ENCODE measurements around the gene SLC28A3. TPM values are rescaled to one million over a fixed set of nuclear protein-coding genes. Genes with fewer than 3 reads are reported as not detected.

SLC28A3 gene
- total RNA-seq, 2 experiments from 2014 or later: not detected

GRCh38 chr9:84379740-84380139 is 39.2 kb upstream of the SLC28A3 start:
- no peaks in the 10 kb centered on the region for H3K36me3 ChIP-seq (ENCODE audit: insufficient read depth, low read length)
- ChIA-PET POLR2A (interaction anchor here (0.8 kb wide), 1 partner anchor 617 kb away, joined by 6 read pairs; no protein-coding TSS in a partner anchor), CTCF (ENCODE audit: unreplicated experiment) (no interaction called here)
- no peaks in the 10 kb centered on the region for H4K20me1 ChIP-seq (ENCODE audit: insufficient read depth, low read length)
- no peak for TF ChIP-seq EZH2phosphoT487 (IDR thresholded peaks at IDR 0.05; ENCODE audit: borderline replicate concordance, low read depth, low read length)
- TF ChIP-seq, protein P1, sequence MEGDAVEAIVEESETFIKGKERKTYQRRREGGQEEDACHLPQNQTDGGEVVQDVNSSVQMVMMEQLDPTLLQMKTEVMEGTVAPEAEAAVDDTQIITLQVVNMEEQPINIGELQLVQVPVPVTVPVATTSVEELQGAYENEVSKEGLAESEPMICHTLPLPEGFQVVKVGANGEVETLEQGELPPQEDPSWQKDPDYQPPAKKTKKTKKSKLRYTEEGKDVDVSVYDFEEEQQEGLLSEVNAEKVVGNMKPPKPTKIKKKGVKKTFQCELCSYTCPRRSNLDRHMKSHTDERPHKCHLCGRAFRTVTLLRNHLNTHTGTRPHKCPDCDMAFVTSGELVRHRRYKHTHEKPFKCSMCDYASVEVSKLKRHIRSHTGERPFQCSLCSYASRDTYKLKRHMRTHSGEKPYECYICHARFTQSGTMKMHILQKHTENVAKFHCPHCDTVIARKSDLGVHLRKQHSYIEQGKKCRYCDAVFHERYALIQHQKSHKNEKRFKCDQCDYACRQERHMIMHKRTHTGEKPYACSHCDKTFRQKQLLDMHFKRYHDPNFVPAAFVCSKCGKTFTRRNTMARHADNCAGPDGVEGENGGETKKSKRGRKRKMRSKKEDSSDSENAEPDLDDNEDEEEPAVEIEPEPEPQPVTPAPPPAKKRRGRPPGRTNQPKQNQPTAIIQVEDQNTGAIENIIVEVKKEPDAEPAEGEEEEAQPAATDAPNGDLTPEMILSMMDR (conservative IDR thresholded peaks at IDR 0.05; ENCODE audit: low read length): no peak
- intact Hi-C loops (cut with micrococcal nuclease; ENCODE audit: unreplicated experiment): no loop called here
- H3K4me3 ChIP-seq (ENCODE audit: low read depth, low read length, poor library complexity, severe bottlenecking): no peak overlapping the region
- H3K9me3 ChIP-seq (ENCODE audit: low read length): no peaks in the 10 kb centered on the region
- no peak overlapping the region for H3K27ac ChIP-seq (ENCODE audit: low read depth, low read length, poor library complexity, severe bottlenecking)
- no peak for DNase-seq (ENCODE audit: low spot score)
- no peak overlapping the region for H2AFZ ChIP-seq (ENCODE audit: low read length)
- no peaks in the 10 kb centered on the region for H3K4me1 ChIP-seq (ENCODE audit: insufficient read depth, low read length, poor library complexity, severe bottlenecking)
- no peak overlapping the region for H3K4me2 ChIP-seq (ENCODE audit: low read length)
- BruUV-seq (replicated peaks): no TSS peak
- H3K9me2 ChIP-seq (ENCODE audit: insufficient read depth, low read length): no peaks in the 10 kb centered on the region
- no peaks in the 10 kb centered on the region for H3K79me2 ChIP-seq (ENCODE audit: insufficient read depth, low read depth, low read length)

- intact Hi-C loops (cut with micrococcal nuclease; ENCODE audit: unreplicated experiment): no loop called here
- ChIA-PET POLR2A (interaction anchor here (0.6 kb wide), 1 partner anchor 206 kb away, joined by 3 read pairs; no protein-coding TSS in a partner anchor), CTCF (ENCODE audit: unreplicated experiment) (no interaction called here)
- TF ChIP-seq, protein P1 (conservative IDR thresholded peaks at IDR 0.05; ENCODE audit: low read length): no peak
- TF ChIP-seq EZH2phosphoT487 (IDR thresholded peaks at IDR 0.05; ENCODE audit: borderline replicate concordance, low read depth, low read length): no peak
- Histone ChIP-seq H3K27ac (ENCODE audit: low read depth, low read length, poor library complexity, severe bottlenecking) (no peak overlapping the region), H3K4me3 (ENCODE audit: low read depth, low read length, poor library complexity, severe bottlenecking) (no peak overlapping the region), H2AFZ (ENCODE audit: low read length) (no peak overlapping the region), H3K4me1 (ENCODE audit: insufficient read depth, low read length, poor library complexity, severe bottlenecking) (no peaks in the 10 kb centered on the region), H3K9me2 (ENCODE audit: insufficient read depth, low read length) (no peaks in the 10 kb centered on the region), H3K4me2 (ENCODE audit: low read length) (no peak overlapping the region), H4K20me1 (ENCODE audit: insufficient read depth, low read length) (no peaks in the 10 kb centered on the region), H3K79me2 (ENCODE audit: insufficient read depth, low read depth, low read length) (no peaks in the 10 kb centered on the region), H3K36me3 (ENCODE audit: insufficient read depth, low read length) (no peaks in the 10 kb centered on the region), H3K9me3 (ENCODE audit: low read length) (no peaks in the 10 kb centered on the region)
- BruUV-seq (replicated peaks): no TSS peak
- DNase-seq (ENCODE audit: low spot score): no peak
These were observed 35.4 kb upstream of the SLC28A3 start for GRCh38 chr9:84375954-84376353.

GRCh38 chr9:84374516-84374915 is 34.0 kb upstream of the SLC28A3 start:
- ChIA-PET POLR2A (interaction anchor here (0.6 kb wide), 1 partner anchor 953 kb away, joined by 6 read pairs; no protein-coding TSS in a partner anchor), CTCF (ENCODE audit: unreplicated experiment) (no interaction called here)
- Histone ChIP-seq H3K27ac (ENCODE audit: low read depth, low read length, poor library complexity, severe bottlenecking) (no peak overlapping the region), H3K4me1 (ENCODE audit: insufficient read depth, low read length, poor library complexity, severe bottlenecking) (no peaks in the 10 kb centered on the region), H4K20me1 (ENCODE audit: insufficient read depth, low read length) (no peaks in the 10 kb centered on the region), H3K36me3 (ENCODE audit: insufficient read depth, low read length) (no peaks in the 10 kb centered on the region), H3K9me3 (ENCODE audit: low read length) (no peaks in the 10 kb centered on the region), H2AFZ (ENCODE audit: low read length) (no peak overlapping the region), H3K4me3 (ENCODE audit: low read depth, low read length, poor library complexity, severe bottlenecking) (no peak overlapping the region), H3K79me2 (ENCODE audit: insufficient read depth, low read depth, low read length) (no peaks in the 10 kb centered on the region), H3K4me2 (ENCODE audit: low read length) (no peak overlapping the region), H3K9me2 (ENCODE audit: insufficient read depth, low read length) (no peaks in the 10 kb centered on the region)
- no peak for DNase-seq (ENCODE audit: low spot score)
- TF ChIP-seq, protein P1 (conservative IDR thresholded peaks at IDR 0.05; ENCODE audit: low read length): no peak
- TF ChIP-seq EZH2phosphoT487 (IDR thresholded peaks at IDR 0.05; ENCODE audit: borderline replicate concordance, low read depth, low read length): no peak
- no TSS peak for BruUV-seq (replicated peaks)
- intact Hi-C loops (cut with micrococcal nuclease; ENCODE audit: unreplicated experiment): no loop called here
